Adrenal gland (tissue), 12 donors: ENCODE results near the gene KLHL29. TPM values are rescaled to one million over a fixed set of nuclear protein-coding genes. Genes with fewer than 3 reads are reported as not detected.

Source experiments
- DNase-seq, 7 donors: peaks; one replicate each; pipeline ENCODE4 v3.0.0-alpha.2; 2019 to 2020
- H3K27ac ChIP-seq, 5 donors: fragments of 200-600 bp; sonication (generic) in 4 of 5; 1 replicate in 3 of 5; 2 replicates in 2 of 5; pipeline versions ENCODE4 v1.5.1 to v1.8.0; 2016 to 2020; ENCODE audit warnings: mild to moderate bottlenecking in 1 of 5
- H3K27me3 ChIP-seq: fragments of 200-600 bp; 2 replicates; pipeline ENCODE4 v1.8.0; 2021
- H3K36me3 ChIP-seq, 2 donors: fragments of 200-600 bp; replicated peaks in 1 of 2; 1 replicate in 1 of 2; 2 replicates in 1 of 2; pipeline versions ENCODE4 v1.5.1 to v1.8.0; 2018 to 2022
- H3K4me1 ChIP-seq, 2 donors: fragments of 200-600 bp; replicated peaks in 1 of 2; 1 replicate in 1 of 2; 2 replicates in 1 of 2; pipeline versions ENCODE4 v1.5.1 to v1.8.0; 2018 to 2021
- H3K4me3 ChIP-seq, 4 donors: fragments of 200-600 bp; sonication (generic) in 3 of 4; one replicate each; pipeline ENCODE4 v1.5.1; 2016 to 2018
- H3K9me3 ChIP-seq, 3 donors: fragments of 200-600 bp; sonication (generic) in 1 of 3; replicated peaks in 1 of 3; 1 replicate in 2 of 3; 2 replicates in 1 of 3; pipeline versions ENCODE4 v1.5.1 to v1.8.0; 2016 to 2021
- POLR2A ChIP-seq, 2 donors: fragments of 450-650 bp; IDR thresholded peaks; one replicate each; pipeline ENCODE4 v1.6.1; 2017; ENCODE audit warnings: antibody characterized with exemption in 2 of 2, mild to moderate bottlenecking in 2 of 2, moderate library complexity in 1 of 2
- WGBS, 4 donors: extraction: QIAGEN DNeasy Blood & Tissue Kit in 2 of 4; methylation state at CpG; one replicate each; pipeline versions ENCODE4 v1.1.5 to v1.1.7; 2013 to 2017; 5-methylcytosine and 5-hydroxymethylcytosine counted together
- intact Hi-C, 2 donors: fragments of 100-400 bp; cut with DNase I; formaldehyde crosslinking; loops; one replicate each; pipeline versions ENCODE4 v1.14.1 to v1.15.0; 2022 to 2023
- polyA plus RNA-seq, 3 donors: library from polyadenylated mRNA; stranded (reverse); fragments of 200-250 nt in 2 of 3; fragments of 350-450 nt in 1 of 3; fragmentation: Illumina TruSeq in 1 of 3; extraction: RNeasy Lipid Tissue Mini Kit (QIAGEN cat#74804) in 1 of 3; gene quantifications; one replicate each; pipeline ENCODE4 v1.2.3, GENCODE V29; 2013 to 2014
- total RNA-seq, 9 donors: library from RNA; depleted of rRNA in 4 of 9; stranded (reverse); fragments of >200 nt in 4 of 9; fragments of 120-200 nt in 1 of 9; fragmentation: NEBNext Ultra II Directional in 1 of 9; extraction: Animal tissue kit (Norgen Biotek cat#: 25700) in 1 of 9; gene quantifications; one replicate each; pipeline versions ENCODE4 v1.1.0 to v1.2.4, GENCODE V29; 2013 to 2023
- TF ChIP-seq, protein P1 (sequence below), 6 experiments: fragments of 450-650 bp in 4 of 6; fragments of 200-600 bp in 2 of 6; sonication (generic) in 1 of 6; IDR thresholded peaks; 1 replicate in 5 of 6; 2 replicates in 1 of 6; pipeline versions ENCODE4 v1.5.1 to v1.8.0; 2016 to 2021; ENCODE audit warnings: antibody characterized with exemption in 6 of 6, mild to moderate bottlenecking in 2 of 6, moderate library complexity in 1 of 6
- donor health status: healthy with polysubstance abuse.
- donor health status: Bipolar disorder and iron deficiency.
- donor health status: DM: yes; HTN: yes; CAD: no.
- donor health status: DM: no; HTN: no; CAD: no.
- donor health status: DM: no; HTN: no; CAD: no.
- donor health status: DM: yes; HTN: yes; CAD: no.

The KLHL29 gene
- total and polyA plus RNA-seq, 12 donors = 1.9 to 24.5 (median 15.7) TPM

DNA sequence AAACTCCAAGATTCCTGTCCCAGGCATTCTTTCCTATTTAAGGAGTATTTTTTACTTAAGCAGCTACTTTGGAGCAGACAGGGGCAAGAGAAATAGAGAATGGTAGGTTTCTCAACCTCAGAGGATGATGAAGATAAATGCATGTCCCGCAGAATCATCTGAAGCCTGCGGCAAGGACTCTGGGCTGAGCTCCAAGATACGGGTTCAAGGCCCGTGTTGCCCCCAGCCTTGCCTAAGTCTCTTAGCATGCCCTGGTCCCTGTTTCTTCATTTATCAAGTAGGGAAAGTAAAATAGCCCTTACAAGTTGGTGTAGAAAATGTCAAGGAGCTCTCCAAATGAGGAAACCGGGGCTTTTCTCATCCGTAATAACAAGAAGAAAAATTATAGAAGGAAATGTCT lies 214.0 kb downstream of the KLHL29 start:
- DNase-seq = peak in 5 of 7 donors; percentile 50 to 80 (median 68)
- no peaks in the 10 kb centered on the region for H3K9me3 ChIP-seq
- no peak for TF ChIP-seq POLR2A (IDR thresholded peaks at IDR 0.05)
- TF ChIP-seq, protein P1, sequence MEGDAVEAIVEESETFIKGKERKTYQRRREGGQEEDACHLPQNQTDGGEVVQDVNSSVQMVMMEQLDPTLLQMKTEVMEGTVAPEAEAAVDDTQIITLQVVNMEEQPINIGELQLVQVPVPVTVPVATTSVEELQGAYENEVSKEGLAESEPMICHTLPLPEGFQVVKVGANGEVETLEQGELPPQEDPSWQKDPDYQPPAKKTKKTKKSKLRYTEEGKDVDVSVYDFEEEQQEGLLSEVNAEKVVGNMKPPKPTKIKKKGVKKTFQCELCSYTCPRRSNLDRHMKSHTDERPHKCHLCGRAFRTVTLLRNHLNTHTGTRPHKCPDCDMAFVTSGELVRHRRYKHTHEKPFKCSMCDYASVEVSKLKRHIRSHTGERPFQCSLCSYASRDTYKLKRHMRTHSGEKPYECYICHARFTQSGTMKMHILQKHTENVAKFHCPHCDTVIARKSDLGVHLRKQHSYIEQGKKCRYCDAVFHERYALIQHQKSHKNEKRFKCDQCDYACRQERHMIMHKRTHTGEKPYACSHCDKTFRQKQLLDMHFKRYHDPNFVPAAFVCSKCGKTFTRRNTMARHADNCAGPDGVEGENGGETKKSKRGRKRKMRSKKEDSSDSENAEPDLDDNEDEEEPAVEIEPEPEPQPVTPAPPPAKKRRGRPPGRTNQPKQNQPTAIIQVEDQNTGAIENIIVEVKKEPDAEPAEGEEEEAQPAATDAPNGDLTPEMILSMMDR (IDR thresholded peaks at IDR 0.05) = no peak
- H3K27me3 ChIP-seq = no peaks in the 10 kb centered on the region
- 32 to 66% (median 42%) methylated on average over 6 of the region's 6 CpGs for WGBS, 4 donors
- intact Hi-C loops = no loop called here
- H3K27ac ChIP-seq = peak overlapping the region in 2 of 5 donors; percentile 45 to 72
- H3K4me1 ChIP-seq = peaks cover 30 to 48% of the 10 kb centered on the region in 2 donors
- H3K4me3 ChIP-seq = no peak overlapping the region
- H3K36me3 ChIP-seq = no peaks in the 10 kb centered on the region

DNA sequence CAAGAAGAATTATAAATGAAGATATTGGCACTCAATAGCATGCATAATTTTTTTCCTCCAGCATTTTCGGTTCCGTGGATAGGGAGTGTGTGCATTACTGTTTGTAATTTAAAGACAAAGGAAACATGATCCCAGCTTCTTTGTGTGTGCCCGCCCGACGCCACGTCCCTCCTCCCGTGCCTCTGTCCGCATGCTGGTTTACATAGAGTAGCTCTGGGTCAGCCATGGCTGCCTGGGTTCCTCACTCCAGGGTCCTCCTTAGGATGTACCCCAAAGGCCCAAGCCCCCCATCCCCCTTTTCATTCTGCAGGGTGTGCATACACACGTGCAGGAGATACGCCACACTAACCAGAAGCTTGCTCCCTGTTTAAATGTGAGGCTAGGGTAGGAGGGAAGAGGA lies 214.7 kb downstream of the KLHL29 start:
- intact Hi-C loops = no loop called here
- DNase-seq = no peak
- Histone ChIP-seq H3K9me3 (no peaks in the 10 kb centered on the region), H3K27me3 (no peaks in the 10 kb centered on the region), H3K4me3 (no peak overlapping the region), H3K27ac (no peak overlapping the region), H3K4me1 (peaks cover 30 to 48% of the 10 kb centered on the region in 2 donors), H3K36me3 (no peaks in the 10 kb centered on the region)
- 88 to 93% (median 90%) methylated on average over 8 to 10 of the region's 10 CpGs for WGBS, 4 donors
- TF ChIP-seq, protein P1 (IDR thresholded peaks at IDR 0.05) = no peak
- TF ChIP-seq POLR2A (IDR thresholded peaks at IDR 0.05) = no peak

DNA sequence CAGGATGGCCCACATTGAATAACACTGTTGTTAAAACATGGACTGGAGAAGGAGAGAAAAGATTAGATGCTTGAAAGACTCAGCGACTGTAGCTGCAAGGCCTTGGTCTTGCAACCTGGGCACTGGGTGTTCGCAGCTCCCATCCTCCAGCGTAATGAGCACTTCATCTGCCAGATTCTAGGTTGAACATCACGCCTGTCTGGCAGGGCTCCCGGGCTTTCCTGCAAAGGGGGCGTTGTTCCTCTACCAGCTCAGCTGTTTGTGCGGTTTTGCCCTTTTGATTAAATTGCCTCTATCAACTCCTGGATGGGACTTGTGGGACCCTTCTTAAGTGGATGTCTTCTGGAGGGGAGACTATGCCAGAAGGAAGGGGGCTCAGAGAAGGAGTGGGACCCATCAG lies 215.4 kb downstream of the KLHL29 start:
- Histone ChIP-seq H3K36me3 (no peaks in the 10 kb centered on the region), H3K27me3 (no peaks in the 10 kb centered on the region), H3K9me3 (no peaks in the 10 kb centered on the region), H3K27ac (peak overlapping the region in 1 of 5 donors; percentile 6), H3K4me1 (peaks cover 27 to 41% of the 10 kb centered on the region in 2 donors), H3K4me3 (no peak overlapping the region)
- WGBS, 4 donors = 72 to 83% (median 80%) methylated on average over 7 of the region's 7 CpGs
- DNase-seq = no peak
- intact Hi-C loops = no loop called here
- no peak for TF ChIP-seq POLR2A (IDR thresholded peaks at IDR 0.05)

DNA sequence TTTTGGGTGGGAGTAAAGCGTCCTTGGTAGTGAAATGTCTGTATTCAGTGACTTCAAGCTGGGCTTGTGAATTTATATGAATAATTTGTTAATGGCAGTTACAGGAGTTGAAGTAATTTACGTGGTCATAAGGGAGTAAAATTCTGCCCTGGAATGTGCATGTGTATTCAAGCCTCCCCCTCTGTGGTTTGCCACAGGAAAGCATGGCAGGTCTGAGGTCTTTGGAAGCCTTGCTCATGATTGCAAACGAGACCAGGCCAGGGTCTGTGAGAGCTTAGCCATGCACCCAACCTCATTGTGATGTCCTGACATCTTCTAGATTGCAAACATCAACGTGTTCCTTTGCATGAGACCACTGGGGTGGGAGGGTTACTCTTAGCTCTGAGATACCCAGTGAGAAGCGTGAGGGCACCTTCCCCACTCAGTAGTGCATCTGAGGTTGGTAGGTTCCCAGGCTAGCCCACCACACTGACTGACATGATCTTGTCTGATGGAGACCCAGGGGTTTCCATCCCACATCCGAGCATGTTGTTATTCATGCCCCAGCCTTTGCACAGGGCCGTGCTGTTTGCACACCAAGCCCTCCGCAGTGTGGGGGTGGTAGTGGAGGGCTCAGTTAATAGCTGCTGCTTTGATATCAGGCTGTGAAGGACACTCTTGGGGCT lies 216.5 kb downstream of the KLHL29 start:
- H3K27me3 ChIP-seq = no peaks in the 10 kb centered on the region
- no peaks in the 10 kb centered on the region for H3K36me3 ChIP-seq
- TF ChIP-seq, protein P1 (IDR thresholded peaks at IDR 0.05) = no peak
- TF ChIP-seq POLR2A (IDR thresholded peaks at IDR 0.05) = no peak
- peak overlapping the region in 2 of 5 donors; percentile 80 to 84 for H3K27ac ChIP-seq
- intact Hi-C loops = no loop called here
- no peak overlapping the region for H3K4me3 ChIP-seq
- H3K9me3 ChIP-seq = no peaks in the 10 kb centered on the region
- DNase-seq = no peak
- H3K4me1 ChIP-seq = peaks cover 17 to 31% of the 10 kb centered on the region in 2 donors
- 74 to 85% (median 82%) methylated on average over 8 of the region's 8 CpGs for WGBS, 4 donors

DNA sequence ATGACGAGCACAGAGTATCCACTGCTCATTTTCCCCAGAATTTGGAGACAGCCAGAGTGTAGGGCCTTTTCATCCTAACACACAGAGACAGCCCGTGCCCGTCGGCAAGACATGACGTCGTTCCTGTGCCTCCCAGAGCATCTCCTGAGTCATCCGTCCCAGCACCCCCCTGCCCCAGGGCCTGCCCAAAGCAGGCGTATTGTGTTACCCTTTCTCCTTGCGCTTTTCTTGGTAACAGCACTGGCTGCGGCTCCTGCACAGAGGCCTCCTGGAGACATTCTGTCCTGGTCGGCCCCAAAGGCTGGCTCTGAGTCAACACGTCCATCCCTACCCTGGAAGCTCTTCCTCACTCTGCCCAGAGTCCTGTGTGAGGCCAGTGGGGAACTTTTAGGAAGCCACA lies 217.1 kb downstream of the KLHL29 start:
- intact Hi-C loops = no loop called here
- Histone ChIP-seq H3K27ac (peak overlapping the region in 3 of 5 donors; percentile 18 to 84 (median 80)), H3K27me3 (no peaks in the 10 kb centered on the region), H3K4me3 (no peak overlapping the region), H3K36me3 (no peaks in the 10 kb centered on the region), H3K4me1 (peaks cover 12 to 25% of the 10 kb centered on the region in 2 donors), H3K9me3 (no peaks in the 10 kb centered on the region)
- peak; percentile 47 to 89 (median 78) for DNase-seq
- no peak for TF ChIP-seq POLR2A (IDR thresholded peaks at IDR 0.05)
- TF ChIP-seq, protein P1 (IDR thresholded peaks at IDR 0.05) = no peak
- WGBS, 4 donors = 61 to 70% (median 64%) methylated on average over 12 of the region's 12 CpGs
